Ovary (tissue), 3 donors: ENCODE measurements around the gene C9orf78.

ENCODE experiments used
- EP300 ChIP-seq: sonication (generic); formaldehyde crosslinking; IDR thresholded peaks from one replicate; pipeline ENCODE4 v1.6.1; 2017; ENCODE audit warnings: antibody characterized with exemption
- POLR2A ChIP-seq: fragments of 450-650 bp; IDR thresholded peaks from one replicate; pipeline ENCODE4 v1.6.1; 2017; ENCODE audit warnings: antibody characterized with exemption, mild to moderate bottlenecking, moderate library complexity
- TF ChIP-seq, protein P1 (sequence below), 3 donors: fragments of 450-650 bp in 2 of 3; fragments of 200-600 bp in 1 of 3; IDR thresholded peaks; one replicate each; pipeline versions ENCODE4 v1.5.1 to v1.8.0; 2016 to 2022; ENCODE audit warnings: antibody characterized with exemption in 3 of 3, mild to moderate bottlenecking in 1 of 3
- donor health status: DM: no; HTN: no; CAD: no.

DNA sequence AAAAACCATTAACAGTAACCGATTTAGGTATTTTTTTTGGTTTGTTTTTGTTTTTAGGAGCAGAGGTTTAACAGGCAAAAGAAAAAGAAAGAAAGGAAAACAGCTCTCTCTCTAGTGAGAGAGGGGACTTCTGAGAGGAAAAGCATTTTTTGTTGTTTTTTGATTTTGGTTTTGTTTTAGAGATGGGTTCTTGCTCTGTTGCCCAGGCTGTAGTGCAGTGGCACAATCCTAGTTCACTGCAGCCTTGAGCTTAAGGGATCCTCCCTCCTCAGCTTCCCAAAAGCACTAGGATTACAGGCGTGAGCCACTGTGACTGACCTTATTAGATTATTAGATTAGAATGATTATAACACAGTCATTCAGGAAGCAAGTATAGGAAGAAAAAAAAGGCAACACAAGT lies 10.3 kb upstream of the C9orf78 start:
- TF ChIP-seq, protein P1, sequence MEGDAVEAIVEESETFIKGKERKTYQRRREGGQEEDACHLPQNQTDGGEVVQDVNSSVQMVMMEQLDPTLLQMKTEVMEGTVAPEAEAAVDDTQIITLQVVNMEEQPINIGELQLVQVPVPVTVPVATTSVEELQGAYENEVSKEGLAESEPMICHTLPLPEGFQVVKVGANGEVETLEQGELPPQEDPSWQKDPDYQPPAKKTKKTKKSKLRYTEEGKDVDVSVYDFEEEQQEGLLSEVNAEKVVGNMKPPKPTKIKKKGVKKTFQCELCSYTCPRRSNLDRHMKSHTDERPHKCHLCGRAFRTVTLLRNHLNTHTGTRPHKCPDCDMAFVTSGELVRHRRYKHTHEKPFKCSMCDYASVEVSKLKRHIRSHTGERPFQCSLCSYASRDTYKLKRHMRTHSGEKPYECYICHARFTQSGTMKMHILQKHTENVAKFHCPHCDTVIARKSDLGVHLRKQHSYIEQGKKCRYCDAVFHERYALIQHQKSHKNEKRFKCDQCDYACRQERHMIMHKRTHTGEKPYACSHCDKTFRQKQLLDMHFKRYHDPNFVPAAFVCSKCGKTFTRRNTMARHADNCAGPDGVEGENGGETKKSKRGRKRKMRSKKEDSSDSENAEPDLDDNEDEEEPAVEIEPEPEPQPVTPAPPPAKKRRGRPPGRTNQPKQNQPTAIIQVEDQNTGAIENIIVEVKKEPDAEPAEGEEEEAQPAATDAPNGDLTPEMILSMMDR (IDR thresholded peaks at IDR 0.05): no peak
- no peak for TF ChIP-seq EP300
- no peak for TF ChIP-seq POLR2A
